IPS-18c (cell line): ENCODE data around the gene PEAK1.

Experiments used
- H3K4me3 ChIP-seq: 2 replicates; pipeline ENCODE4 v1.7.0; 2013; ENCODE audit warnings: low read depth, mild to moderate bottlenecking, low read length, moderate library complexity; ENCODE audit not compliant: insufficient read depth
- H3K9me3 ChIP-seq: one replicate; pipeline ENCODE4 v1.6.1; 2013; ENCODE audit warnings: mild to moderate bottlenecking, low read length, moderate library complexity; ENCODE audit not compliant: control insufficient read depth, insufficient read depth

Gene PEAK1

GRCh38 chr15:77387365-77388105 is 32.4 kb downstream of the PEAK1 start:
- H3K9me3 ChIP-seq: no peaks in the 10 kb centered on the region
- no peak overlapping the region for H3K4me3 ChIP-seq

- Histone ChIP-seq H3K9me3 (no peaks in the 10 kb centered on the region), H3K4me3 (no peak overlapping the region)
Measured at GRCh38 chr15:77386626-77387025, 33.3 kb downstream of the PEAK1 start.

- Histone ChIP-seq H3K9me3 (no peaks in the 10 kb centered on the region), H3K4me3 (no peak overlapping the region)
Measured at GRCh38 chr15:77384589-77385359, 35.1 kb downstream of the PEAK1 start.

- Histone ChIP-seq H3K9me3 (no peaks in the 10 kb centered on the region), H3K4me3 (no peak overlapping the region)
Measured at GRCh38 chr15:77384086-77384485, 35.8 kb downstream of the PEAK1 start.

- no peaks in the 10 kb centered on the region for H3K9me3 ChIP-seq
- no peak overlapping the region for H3K4me3 ChIP-seq
Measured at GRCh38 chr15:77380033-77380432, 39.9 kb downstream of the PEAK1 start.

GRCh38 chr15:77376770-77377169 is 43.1 kb downstream of the PEAK1 start:
- no peak overlapping the region for H3K4me3 ChIP-seq

GRCh38 chr15:77375133-77375532 is 44.8 kb downstream of the PEAK1 start:
- H3K9me3 ChIP-seq: no peaks in the 10 kb centered on the region
- no peak overlapping the region for H3K4me3 ChIP-seq

More at GRCh38 chr15:77376770-77377169, 43.1 kb downstream of the PEAK1 start:
- H3K9me3 ChIP-seq: no peaks in the 10 kb centered on the region

GRCh38 chr15:77373441-77373840 is 46.5 kb downstream of the PEAK1 start:
- no peak overlapping the region for H3K4me3 ChIP-seq
- no peaks in the 10 kb centered on the region for H3K9me3 ChIP-seq

GRCh38 chr15:77371850-77372563 is 47.9 kb downstream of the PEAK1 start:
- H3K9me3 ChIP-seq: no peaks in the 10 kb centered on the region
- no peak overlapping the region for H3K4me3 ChIP-seq

GRCh38 chr15:77370580-77370979 is 49.3 kb downstream of the PEAK1 start:
- Histone ChIP-seq H3K4me3 (no peak overlapping the region), H3K9me3 (no peaks in the 10 kb centered on the region)

GRCh38 chr15:77369168-77369567 is 50.7 kb downstream of the PEAK1 start:
- H3K9me3 ChIP-seq: no peaks in the 10 kb centered on the region
- no peak overlapping the region for H3K4me3 ChIP-seq

- no peaks in the 10 kb centered on the region for H3K9me3 ChIP-seq
- no peak overlapping the region for H3K4me3 ChIP-seq
Measured at GRCh38 chr15:77367631-77368030, 52.3 kb downstream of the PEAK1 start.

GRCh38 chr15:77361456-77361855 is 58.4 kb downstream of the PEAK1 start:
- Histone ChIP-seq H3K4me3 (no peak overlapping the region), H3K9me3 (no peaks in the 10 kb centered on the region)

GRCh38 chr15:77358545-77359240 is 61.2 kb downstream of the PEAK1 start:
- H3K9me3 ChIP-seq: no peaks in the 10 kb centered on the region
- no peak overlapping the region for H3K4me3 ChIP-seq

- H3K4me3 ChIP-seq: no peak overlapping the region
- no peaks in the 10 kb centered on the region for H3K9me3 ChIP-seq
Measured at GRCh38 chr15:77356305-77356704, 63.6 kb downstream of the PEAK1 start.

GRCh38 chr15:77355321-77355720 is 64.6 kb downstream of the PEAK1 start:
- H3K4me3 ChIP-seq: no peak overlapping the region
- no peaks in the 10 kb centered on the region for H3K9me3 ChIP-seq

GRCh38 chr15:77354063-77354462 is 65.8 kb downstream of the PEAK1 start:
- no peak overlapping the region for H3K4me3 ChIP-seq
- no peaks in the 10 kb centered on the region for H3K9me3 ChIP-seq
